ENCODE measurements around the gene PDE7B. TPM values are rescaled to one million over a fixed set of nuclear protein-coding genes. Genes with fewer than 3 reads are reported as not detected.

PDE7B gene
- total RNA-seq, 2 experiments from 2014 or later = not detected

DNA sequence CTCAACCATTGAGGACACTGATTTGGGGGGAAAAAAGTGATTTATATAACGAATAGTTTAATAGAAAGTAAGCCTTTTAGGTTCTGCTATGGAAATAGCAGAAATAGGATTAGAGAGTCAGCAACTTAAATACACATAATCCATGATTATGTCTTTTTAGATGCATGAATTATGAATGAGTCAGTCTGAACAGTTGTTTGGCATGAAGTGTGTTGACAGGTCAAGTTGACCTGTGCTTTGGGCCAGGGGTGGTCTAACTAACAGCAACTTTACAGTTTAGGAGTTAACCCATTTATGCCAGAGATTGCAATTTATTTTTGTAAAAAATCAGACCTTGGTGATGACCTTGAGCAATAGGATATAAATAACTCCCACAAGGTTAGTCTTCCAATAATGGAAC is 207.4 kb downstream of the PDE7B start:
- BruUV-seq (replicated peaks) = no TSS peak
- Histone ChIP-seq H3K79me2 (ENCODE audit: insufficient read depth, low read depth, low read length) (no peaks in the 10 kb centered on the region), H3K9me2 (ENCODE audit: insufficient read depth, low read length) (no peaks in the 10 kb centered on the region), H3K27ac (ENCODE audit: low read depth, low read length, poor library complexity, severe bottlenecking) (no peak overlapping the region), H4K20me1 (ENCODE audit: insufficient read depth, low read length) (no peaks in the 10 kb centered on the region), H3K9me3 (ENCODE audit: low read length) (no peaks in the 10 kb centered on the region), H2AFZ (ENCODE audit: low read length) (no peak overlapping the region), H3K4me3 (ENCODE audit: low read depth, low read length, poor library complexity, severe bottlenecking) (no peak overlapping the region), H3K4me2 (ENCODE audit: low read length) (no peak overlapping the region), H3K36me3 (ENCODE audit: insufficient read depth, low read length) (no peaks in the 10 kb centered on the region), H3K4me1 (ENCODE audit: insufficient read depth, low read length, poor library complexity, severe bottlenecking) (no peaks in the 10 kb centered on the region)
- no peak for DNase-seq (ENCODE audit: low spot score)
- no peak for TF ChIP-seq CTCF (conservative IDR thresholded peaks at IDR 0.05; ENCODE audit: low read length)
- no peak for TF ChIP-seq EZH2phosphoT487 (IDR thresholded peaks at IDR 0.05; ENCODE audit: borderline replicate concordance, low read depth, low read length)
- ChIA-PET CTCF (ENCODE audit: unreplicated experiment) (no interaction called here), POLR2A (no interaction called here)
- intact Hi-C loops (cut with micrococcal nuclease; ENCODE audit: unreplicated experiment) = no loop called here

DNA sequence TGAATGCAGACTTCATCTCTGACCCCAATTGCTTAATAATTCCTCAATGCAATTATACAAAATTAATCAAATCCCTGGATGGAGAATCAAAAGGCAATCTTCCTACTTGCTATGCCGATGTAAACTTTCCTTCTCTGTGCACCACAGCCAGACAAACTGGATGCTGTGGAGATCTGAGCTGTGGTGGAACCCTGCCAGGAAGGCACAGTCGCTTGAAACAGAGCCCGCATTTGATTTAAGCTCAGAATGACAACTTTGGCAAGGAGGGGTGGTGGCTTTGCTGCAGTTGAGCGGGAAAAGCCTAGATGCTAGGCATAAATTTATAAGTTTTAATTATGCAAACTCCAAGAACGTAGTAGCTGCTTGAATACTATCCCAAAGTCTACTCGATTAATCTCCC is 207.8 kb downstream of the PDE7B start:
- DNase-seq (ENCODE audit: low spot score) = no peak
- Histone ChIP-seq H3K4me3 (ENCODE audit: low read depth, low read length, poor library complexity, severe bottlenecking) (no peak overlapping the region), H3K9me2 (ENCODE audit: insufficient read depth, low read length) (no peaks in the 10 kb centered on the region), H3K4me1 (ENCODE audit: insufficient read depth, low read length, poor library complexity, severe bottlenecking) (no peaks in the 10 kb centered on the region), H3K36me3 (ENCODE audit: insufficient read depth, low read length) (no peaks in the 10 kb centered on the region), H4K20me1 (ENCODE audit: insufficient read depth, low read length) (no peaks in the 10 kb centered on the region), H2AFZ (ENCODE audit: low read length) (no peak overlapping the region), H3K9me3 (ENCODE audit: low read length) (no peaks in the 10 kb centered on the region), H3K79me2 (ENCODE audit: insufficient read depth, low read depth, low read length) (no peaks in the 10 kb centered on the region), H3K4me2 (ENCODE audit: low read length) (no peak overlapping the region), H3K27ac (ENCODE audit: low read depth, low read length, poor library complexity, severe bottlenecking) (no peak overlapping the region)
- ChIA-PET CTCF (ENCODE audit: unreplicated experiment) (no interaction called here), POLR2A (no interaction called here)
- TF ChIP-seq EZH2phosphoT487 (IDR thresholded peaks at IDR 0.05; ENCODE audit: borderline replicate concordance, low read depth, low read length) (no peak), CTCF (conservative IDR thresholded peaks at IDR 0.05; ENCODE audit: low read length) (no peak)
- intact Hi-C loops (cut with micrococcal nuclease; ENCODE audit: unreplicated experiment) = no loop called here
- BruUV-seq (replicated peaks) = no TSS peak

GRCh38 chr6:136060052-136060451 is 208.6 kb downstream of the PDE7B start:
- Histone ChIP-seq H2AFZ (ENCODE audit: low read length) (no peak overlapping the region), H3K9me3 (ENCODE audit: low read length) (no peaks in the 10 kb centered on the region), H3K4me1 (ENCODE audit: insufficient read depth, low read length, poor library complexity, severe bottlenecking) (no peaks in the 10 kb centered on the region), H3K79me2 (ENCODE audit: insufficient read depth, low read depth, low read length) (no peaks in the 10 kb centered on the region), H3K4me2 (ENCODE audit: low read length) (no peak overlapping the region), H3K4me3 (ENCODE audit: low read depth, low read length, poor library complexity, severe bottlenecking) (no peak overlapping the region), H3K9me2 (ENCODE audit: insufficient read depth, low read length) (no peaks in the 10 kb centered on the region), H4K20me1 (ENCODE audit: insufficient read depth, low read length) (no peaks in the 10 kb centered on the region), H3K27ac (ENCODE audit: low read depth, low read length, poor library complexity, severe bottlenecking) (no peak overlapping the region), H3K36me3 (ENCODE audit: insufficient read depth, low read length) (no peaks in the 10 kb centered on the region)
- intact Hi-C loops (cut with micrococcal nuclease; ENCODE audit: unreplicated experiment) = no loop called here
- ChIA-PET CTCF (ENCODE audit: unreplicated experiment) (no interaction called here), POLR2A (interaction anchor here (0.6 kb wide), 2 partner anchors 112 to 338 kb away, joined by 3 read pairs; no protein-coding TSS in a partner anchor)
- BruUV-seq (replicated peaks) = no TSS peak
- TF ChIP-seq CTCF (conservative IDR thresholded peaks at IDR 0.05; ENCODE audit: low read length) (no peak), EZH2phosphoT487 (IDR thresholded peaks at IDR 0.05; ENCODE audit: borderline replicate concordance, low read depth, low read length) (no peak)
- DNase-seq (ENCODE audit: low spot score) = no peak

All from OCI-LY7 (cell line).